Osteocyte (in vitro differentiated cells): ENCODE measurements around the gene NKX2-2. TPM values are rescaled to one million over a fixed set of nuclear protein-coding genes. Genes with fewer than 3 reads are reported as not detected.
A peak's percentile ranks its signal among the peaks of the same experiment; 100 is the strongest.

Source experiments
- DNase-seq: peaks from one replicate; pipeline ENCODE4 v3.0.0; 2021; ENCODE audit warnings: mixed read lengths; ENCODE audit not compliant: unreplicated experiment; ENCODE audit errors: extremely low spot score
- H3K27ac Mint-ChIP-seq: one replicate; pipeline ENCODE4 v1.8.0; 2021; ENCODE audit warnings: mild to moderate bottlenecking, mixed read lengths; ENCODE audit not compliant: unreplicated experiment
- H3K27me3 Mint-ChIP-seq: one replicate; pipeline ENCODE4 v1.8.0; 2021; ENCODE audit warnings: mixed read lengths; ENCODE audit not compliant: unreplicated experiment
- H3K36me3 Mint-ChIP-seq: one replicate; pipeline ENCODE4 v1.8.0; 2021; ENCODE audit warnings: mixed read lengths; ENCODE audit not compliant: unreplicated experiment
- H3K4me1 Mint-ChIP-seq: one replicate; pipeline ENCODE4 v1.8.0; 2021; ENCODE audit warnings: mixed read lengths; ENCODE audit not compliant: unreplicated experiment
- H3K4me3 Mint-ChIP-seq: one replicate; pipeline ENCODE4 v1.8.0; 2021; ENCODE audit warnings: mild to moderate bottlenecking, moderate library complexity, mixed read lengths; ENCODE audit not compliant: unreplicated experiment
- H3K9me3 Mint-ChIP-seq: one replicate; pipeline ENCODE4 v1.8.0; 2021; ENCODE audit warnings: mixed read lengths; ENCODE audit not compliant: unreplicated experiment
- long read RNA-seq: library from polyadenylated mRNA; unstranded; transcript quantifications from one replicate; pipeline ENCODE4 v2.0.0, GENCODE V29; 2021
- total RNA-seq: library from RNA; stranded (reverse); gene quantifications from 2 replicates; pipeline ENCODE4 v1.2.1, GENCODE V29; 2021
- TF ChIP-seq, protein P1 (sequence below): fragments of 200-600 bp; sonication (generic); IDR thresholded peaks from 2 replicates; pipeline ENCODE4 v1.5.0; 2021; ENCODE audit warnings: antibody characterized with exemption, mild to moderate bottlenecking, moderate library complexity

Gene NKX2-2
- total RNA-seq = not detected in 2 replicates
- long read RNA-seq = 0 reads

DNA sequence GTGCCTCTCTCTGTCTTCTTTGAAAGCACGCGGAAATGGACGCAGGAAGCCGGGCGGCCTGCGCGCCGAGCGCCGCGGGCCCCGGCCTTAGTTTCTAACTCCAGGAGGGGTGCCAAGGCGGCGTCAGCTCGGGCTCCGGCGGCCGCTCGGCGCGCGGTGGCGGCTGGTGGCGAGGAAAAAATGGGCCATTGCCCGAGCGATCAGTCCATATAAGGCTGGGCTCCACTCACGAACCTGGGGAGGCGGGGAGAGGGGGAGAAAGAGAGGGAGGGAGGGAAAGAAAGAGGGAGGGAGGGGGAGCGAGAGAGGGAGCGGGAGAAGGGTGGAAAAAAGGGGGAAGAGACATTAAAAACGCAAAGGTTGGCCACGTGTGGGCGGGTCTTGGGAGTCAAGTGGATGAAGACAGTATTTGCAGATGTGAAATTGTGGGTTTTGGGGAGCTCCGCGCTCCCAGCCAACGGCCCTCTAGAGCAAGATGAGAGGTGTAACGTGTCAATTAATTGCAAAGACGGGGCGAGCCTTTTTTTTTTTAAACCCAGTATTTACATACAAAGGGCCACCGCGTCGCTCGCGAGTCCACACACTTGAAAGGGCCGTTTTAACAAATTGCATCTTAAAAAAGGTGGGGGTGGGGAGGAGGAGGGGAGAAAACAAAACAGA lies at the start of gene NKX2-2:
Gene NKX2-2 (minus strand): TSS at position 184 of the 660 bp plus-strand sequence. CDS start 395 bp downstream, outside the sequence.
- H3K4me1 Mint-ChIP-seq = peaks cover 48% of the 10 kb centered on the region
- peaks cover 4% of the 10 kb centered on the region for H3K36me3 Mint-ChIP-seq
- peak within 1 kb of the TSS; percentile 44 for H3K4me3 Mint-ChIP-seq
- TF ChIP-seq, protein P1, sequence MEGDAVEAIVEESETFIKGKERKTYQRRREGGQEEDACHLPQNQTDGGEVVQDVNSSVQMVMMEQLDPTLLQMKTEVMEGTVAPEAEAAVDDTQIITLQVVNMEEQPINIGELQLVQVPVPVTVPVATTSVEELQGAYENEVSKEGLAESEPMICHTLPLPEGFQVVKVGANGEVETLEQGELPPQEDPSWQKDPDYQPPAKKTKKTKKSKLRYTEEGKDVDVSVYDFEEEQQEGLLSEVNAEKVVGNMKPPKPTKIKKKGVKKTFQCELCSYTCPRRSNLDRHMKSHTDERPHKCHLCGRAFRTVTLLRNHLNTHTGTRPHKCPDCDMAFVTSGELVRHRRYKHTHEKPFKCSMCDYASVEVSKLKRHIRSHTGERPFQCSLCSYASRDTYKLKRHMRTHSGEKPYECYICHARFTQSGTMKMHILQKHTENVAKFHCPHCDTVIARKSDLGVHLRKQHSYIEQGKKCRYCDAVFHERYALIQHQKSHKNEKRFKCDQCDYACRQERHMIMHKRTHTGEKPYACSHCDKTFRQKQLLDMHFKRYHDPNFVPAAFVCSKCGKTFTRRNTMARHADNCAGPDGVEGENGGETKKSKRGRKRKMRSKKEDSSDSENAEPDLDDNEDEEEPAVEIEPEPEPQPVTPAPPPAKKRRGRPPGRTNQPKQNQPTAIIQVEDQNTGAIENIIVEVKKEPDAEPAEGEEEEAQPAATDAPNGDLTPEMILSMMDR = no peak
- no peak for DNase-seq
- no peaks in the 10 kb centered on the region for H3K9me3 Mint-ChIP-seq
- peaks cover 80% of the 10 kb centered on the region for H3K27me3 Mint-ChIP-seq
- no peak within 1 kb of the TSS for H3K27ac Mint-ChIP-seq

- no peaks in the 10 kb centered on the region for H3K4me1 Mint-ChIP-seq
- no peak overlapping the region for H3K27ac Mint-ChIP-seq
- no peaks in the 10 kb centered on the region for H3K36me3 Mint-ChIP-seq
- peaks cover 8% of the 10 kb centered on the region for H3K27me3 Mint-ChIP-seq
- no peaks in the 10 kb centered on the region for H3K9me3 Mint-ChIP-seq
- TF ChIP-seq, protein P1 = no peak
- DNase-seq = no peak
- no peak overlapping the region for H3K4me3 Mint-ChIP-seq
These were observed 48.8 kb upstream of the NKX2-2 start for GRCh38 chr20:21562656-21563055.

- H3K4me1 Mint-ChIP-seq = no peaks in the 10 kb centered on the region
- no peaks in the 10 kb centered on the region for H3K9me3 Mint-ChIP-seq
- TF ChIP-seq, protein P1 = no peak
- H3K36me3 Mint-ChIP-seq = no peaks in the 10 kb centered on the region
- no peak overlapping the region for H3K27ac Mint-ChIP-seq
- DNase-seq = no peak
- peaks cover 3% of the 10 kb centered on the region for H3K27me3 Mint-ChIP-seq
- H3K4me3 Mint-ChIP-seq = no peak overlapping the region
These were observed 45.4 kb upstream of the NKX2-2 start for GRCh38 chr20:21559305-21559704.

DNA sequence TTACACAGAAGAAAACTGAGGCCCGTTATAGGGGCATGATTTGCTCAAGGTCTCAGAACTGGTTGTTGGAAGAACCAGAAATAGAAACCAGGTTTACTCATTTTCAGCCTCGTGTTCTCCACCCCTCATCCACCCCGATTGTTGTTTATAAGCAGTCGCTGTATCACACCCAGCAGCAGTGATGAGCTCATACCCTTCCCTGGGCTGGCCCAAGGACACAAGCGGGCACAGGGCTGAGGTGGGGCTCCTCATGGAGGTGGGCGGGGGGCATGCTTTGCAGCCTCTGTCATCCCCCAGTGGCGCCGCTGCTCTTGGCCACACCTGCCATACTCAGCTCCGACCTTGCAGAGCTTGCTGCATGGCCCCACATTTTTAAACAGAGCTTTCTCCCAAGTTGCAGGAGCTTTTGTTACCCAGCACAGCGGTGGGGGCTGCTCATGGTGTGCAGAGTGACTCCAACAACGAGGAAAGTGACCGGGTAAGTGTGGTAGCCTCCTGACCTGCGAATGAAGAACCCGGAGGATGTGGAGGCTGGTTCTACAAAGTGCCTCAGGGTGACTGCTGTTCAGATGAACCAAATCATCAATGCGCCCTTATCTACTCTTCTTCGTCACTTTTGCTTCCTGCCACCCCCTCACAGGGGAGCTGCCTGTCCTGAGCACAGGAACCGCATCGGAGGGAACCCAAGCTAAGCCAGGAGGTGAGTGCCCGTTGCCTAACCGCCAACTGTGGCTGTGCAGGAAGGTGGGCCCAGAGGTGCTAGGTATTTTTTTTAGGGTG lies 43.6 kb upstream of the NKX2-2 start:
- TF ChIP-seq, protein P1 = no peak
- no peaks in the 10 kb centered on the region for H3K9me3 Mint-ChIP-seq
- no peaks in the 10 kb centered on the region for H3K4me1 Mint-ChIP-seq
- no peaks in the 10 kb centered on the region for H3K36me3 Mint-ChIP-seq
- no peak for DNase-seq
- H3K27ac Mint-ChIP-seq = no peak overlapping the region
- H3K27me3 Mint-ChIP-seq = peaks cover 3% of the 10 kb centered on the region
- no peak overlapping the region for H3K4me3 Mint-ChIP-seq

GRCh38 chr20:21556398-21556797 lies 42.5 kb upstream of the NKX2-2 start:
- Mint-ChIP-seq H3K9me3 (no peaks in the 10 kb centered on the region), H3K36me3 (no peaks in the 10 kb centered on the region), H3K27me3 (peaks cover 3% of the 10 kb centered on the region), H3K4me1 (no peaks in the 10 kb centered on the region), H3K27ac (no peak overlapping the region), H3K4me3 (no peak overlapping the region)
- TF ChIP-seq, protein P1 = no peak
- no peak for DNase-seq
